Heart left ventricle (tissue), 13 donors: ENCODE measurements around the gene NOTUM.

ENCODE experiments used
- POLR2A ChIP-seq, 2 donors: fragments of 450-650 bp; IDR thresholded peaks; one replicate each; pipeline ENCODE4 v1.6.1; 2017; ENCODE audit warnings: antibody characterized with exemption in 2 of 2, mild to moderate bottlenecking in 2 of 2, moderate library complexity in 2 of 2
- TF ChIP-seq, protein P1 (sequence below), 12 donors: fragments of 200-600 bp; sonication (generic) in 4 of 12; IDR thresholded peaks; one replicate each; pipeline versions ENCODE4 v1.5.0 to v1.8.0; 2018 to 2022; ENCODE audit warnings: antibody characterized with exemption in 12 of 12, mild to moderate bottlenecking in 5 of 12
- donor health status: ischemic (EF 13 %, LVEDD 7.1; RV severe dilation, severe dysfunction).
- donor health status: DM: no; HTN: yes; CAD: no.
- donor health status: DM: no; HTN: no; CAD: no.
- donor health status: ischemic (EF 25% LVEDD 6.9; RV normal size, moderate dysfunction).
- donor health status: ischemic (EF 25% LVEDD 5.7; RV mildly dilated, moderate dysfunction).
- donor health status: ischemic (EF 35%, LVEDD 5.7; RV mildly dilated, moderate dysfunction).
- donor health status: nonischemic (EF 11% LVEDD 7.7; RV severe dilation, severe dysfunction).
- donor health status: DM: yes; HTN: yes; CAD: no.
- donor health status: PGD.
- donor health status: ischemic (EF 29% LVEDD 5.4; RV normal size, mild dysfunction).
- donor health status: nonischemic (EF 23%, LVEDD 6.1; RV moderate dilation, normal function).

DNA sequence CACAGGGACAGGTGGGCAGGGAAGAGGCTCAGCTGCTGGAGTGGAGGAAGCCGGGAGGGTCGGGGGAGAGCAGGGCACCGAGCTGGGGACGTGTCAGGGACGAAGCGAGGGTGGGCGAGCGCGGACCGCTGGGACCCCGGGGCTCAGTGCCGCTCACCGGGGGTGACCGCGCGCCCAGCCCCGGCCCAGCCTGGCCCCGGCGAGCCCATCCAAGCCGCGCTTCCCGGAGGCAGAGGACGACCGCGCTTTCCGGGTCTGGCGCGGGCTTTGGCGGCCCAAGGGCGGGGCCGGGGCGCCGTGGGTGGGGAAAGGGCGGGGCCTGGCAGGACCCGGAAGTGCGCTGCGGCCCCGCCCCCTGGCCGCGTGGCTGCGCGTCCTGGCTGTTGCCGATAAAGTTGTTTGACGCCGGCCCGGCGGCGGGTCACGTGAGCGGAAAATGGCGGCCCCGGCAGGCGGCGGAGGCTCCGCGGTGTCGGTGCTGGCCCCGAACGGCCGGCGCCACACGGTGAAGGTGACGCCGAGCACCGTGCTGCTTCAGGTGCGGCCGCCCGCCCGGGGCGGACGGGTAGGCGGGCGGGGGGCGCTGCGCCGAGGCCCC is 16.3 kb upstream of the NOTUM start, which contains the start of gene ASPSCR1:
- TF ChIP-seq, protein P1, sequence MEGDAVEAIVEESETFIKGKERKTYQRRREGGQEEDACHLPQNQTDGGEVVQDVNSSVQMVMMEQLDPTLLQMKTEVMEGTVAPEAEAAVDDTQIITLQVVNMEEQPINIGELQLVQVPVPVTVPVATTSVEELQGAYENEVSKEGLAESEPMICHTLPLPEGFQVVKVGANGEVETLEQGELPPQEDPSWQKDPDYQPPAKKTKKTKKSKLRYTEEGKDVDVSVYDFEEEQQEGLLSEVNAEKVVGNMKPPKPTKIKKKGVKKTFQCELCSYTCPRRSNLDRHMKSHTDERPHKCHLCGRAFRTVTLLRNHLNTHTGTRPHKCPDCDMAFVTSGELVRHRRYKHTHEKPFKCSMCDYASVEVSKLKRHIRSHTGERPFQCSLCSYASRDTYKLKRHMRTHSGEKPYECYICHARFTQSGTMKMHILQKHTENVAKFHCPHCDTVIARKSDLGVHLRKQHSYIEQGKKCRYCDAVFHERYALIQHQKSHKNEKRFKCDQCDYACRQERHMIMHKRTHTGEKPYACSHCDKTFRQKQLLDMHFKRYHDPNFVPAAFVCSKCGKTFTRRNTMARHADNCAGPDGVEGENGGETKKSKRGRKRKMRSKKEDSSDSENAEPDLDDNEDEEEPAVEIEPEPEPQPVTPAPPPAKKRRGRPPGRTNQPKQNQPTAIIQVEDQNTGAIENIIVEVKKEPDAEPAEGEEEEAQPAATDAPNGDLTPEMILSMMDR (IDR thresholded peaks at IDR 0.05) = no peak
- TF ChIP-seq POLR2A (IDR thresholded peaks at IDR 0.05) = peak in 1 of 2 donors; percentile 89
